HEK293 (cell line): ENCODE results near the gene OBSL1.

Experiments used
- IKZF3 ChIP-seq: fragments of 450-650 bp; IDR thresholded peaks from 2 replicates; pipeline ENCODE4 v1.5.0; 2018; ENCODE audit warnings: missing biosample characterization, mild to moderate bottlenecking, missing genetic modification characterization, moderate library complexity
- KLF1 ChIP-seq: fragments of 450-650 bp; formaldehyde crosslinking; IDR thresholded peaks from 2 replicates; pipeline ENCODE4 v1.5.1; 2016; ENCODE audit warnings: missing biosample characterization, missing genetic modification characterization
- PATZ1 ChIP-seq: fragments of 450-650 bp; formaldehyde crosslinking; IDR thresholded peaks from 2 replicates; pipeline ENCODE4 v1.5.1; 2016; ENCODE audit warnings: missing biosample characterization, missing genetic modification characterization
- SP2 ChIP-seq: fragments of 450-650 bp; formaldehyde crosslinking; IDR thresholded peaks from 2 replicates; pipeline ENCODE4 v1.5.1; 2016; ENCODE audit warnings: missing biosample characterization, missing genetic modification characterization
- WT1 ChIP-seq: fragments of 450-650 bp; formaldehyde crosslinking; IDR thresholded peaks from 2 replicates; pipeline ENCODE4 v1.5.1; 2016; ENCODE audit warnings: missing biosample characterization, missing genetic modification characterization
- ZBTB17 ChIP-seq: fragments of 450-650 bp; formaldehyde crosslinking; IDR thresholded peaks from 2 replicates; pipeline ENCODE4 v1.5.1; 2016; ENCODE audit warnings: missing biosample characterization, missing genetic modification characterization
- ZFP3 ChIP-seq: fragments of 450-650 bp; formaldehyde crosslinking; IDR thresholded peaks from 2 replicates; pipeline ENCODE4 v1.5.1; 2016; ENCODE audit warnings: low read depth, missing biosample characterization, missing genetic modification characterization
- ZFP69B ChIP-seq: fragments of 450-650 bp; formaldehyde crosslinking; IDR thresholded peaks from 2 replicates; pipeline ENCODE4 v1.5.1; 2016; ENCODE audit warnings: missing biosample characterization, missing genetic modification characterization
- ZNF138 ChIP-seq: fragments of 450-650 bp; formaldehyde crosslinking; IDR thresholded peaks from 2 replicates; pipeline ENCODE4 v1.5.1; 2016; ENCODE audit warnings: missing biosample characterization, missing genetic modification characterization, borderline replicate concordance
- ZNF146 ChIP-seq: fragments of 450-650 bp; formaldehyde crosslinking; IDR thresholded peaks from 2 replicates; pipeline ENCODE4 v1.5.1; 2016; ENCODE audit warnings: missing biosample characterization, missing genetic modification characterization
- ZNF148 ChIP-seq: fragments of 450-650 bp; formaldehyde crosslinking; IDR thresholded peaks from 2 replicates; pipeline ENCODE4 v1.5.0; 2017; ENCODE audit warnings: missing biosample characterization, missing genetic modification characterization, borderline replicate concordance
- ZNF174 ChIP-seq: fragments of 450-650 bp; formaldehyde crosslinking; IDR thresholded peaks from 2 replicates; pipeline ENCODE4 v1.5.0; 2017; ENCODE audit warnings: missing biosample characterization, mild to moderate bottlenecking, missing genetic modification characterization
- ZNF19 ChIP-seq: fragments of 450-650 bp; formaldehyde crosslinking; IDR thresholded peaks from 2 replicates; pipeline ENCODE4; 2016; ENCODE audit warnings: missing biosample characterization, missing genetic modification characterization, low read depth
- ZNF24 ChIP-seq: fragments of 450-650 bp; formaldehyde crosslinking; IDR thresholded peaks from 2 replicates; pipeline ENCODE4 v1.5.1; 2016; ENCODE audit warnings: missing biosample characterization, missing genetic modification characterization
- ZNF280C ChIP-seq: fragments of 450-650 bp; formaldehyde crosslinking; IDR thresholded peaks from 2 replicates; pipeline ENCODE4 v1.5.1; 2016; ENCODE audit warnings: missing biosample characterization, missing genetic modification characterization
- ZNF324 ChIP-seq: fragments of 450-650 bp; formaldehyde crosslinking; IDR thresholded peaks from 2 replicates; pipeline ENCODE4 v1.5.1; 2016; ENCODE audit warnings: missing biosample characterization, missing genetic modification characterization
- ZNF391 ChIP-seq: fragments of 450-650 bp; formaldehyde crosslinking; IDR thresholded peaks from 2 replicates; pipeline ENCODE4 v1.5.1; 2016; ENCODE audit warnings: low read depth, missing biosample characterization, missing genetic modification characterization, borderline replicate concordance
- ZNF394 ChIP-seq: fragments of 450-650 bp; formaldehyde crosslinking; IDR thresholded peaks from 2 replicates; pipeline ENCODE4 v1.5.1; 2016; ENCODE audit warnings: missing biosample characterization, missing genetic modification characterization, mild to moderate bottlenecking, moderate library complexity, borderline replicate concordance
- ZNF404 ChIP-seq: fragments of 450-650 bp; formaldehyde crosslinking; IDR thresholded peaks from 2 replicates; pipeline ENCODE4 v1.5.1; 2017; ENCODE audit warnings: missing biosample characterization, missing genetic modification characterization
- ZNF513 ChIP-seq: fragments of 450-650 bp; IDR thresholded peaks from 2 replicates; pipeline ENCODE4 v1.5.1; 2018; ENCODE audit warnings: missing biosample characterization, missing genetic modification characterization
- ZNF621 ChIP-seq: fragments of 450-650 bp; formaldehyde crosslinking; IDR thresholded peaks from 2 replicates; pipeline ENCODE4 v1.5.1; 2017; ENCODE audit warnings: missing biosample characterization, missing genetic modification characterization
- ZNF664 ChIP-seq: fragments of 450-650 bp; formaldehyde crosslinking; IDR thresholded peaks from 2 replicates; pipeline ENCODE4 v1.5.1; 2016; ENCODE audit warnings: missing biosample characterization, missing genetic modification characterization
- TF ChIP-seq, protein P1 (sequence below): fragments of 450-650 bp; formaldehyde crosslinking; IDR thresholded peaks from 2 replicates; pipeline ENCODE4 v1.5.1; 2016; ENCODE audit warnings: missing biosample characterization, missing genetic modification characterization
- TF ChIP-seq, protein P2 (sequence below): fragments of 450-650 bp; formaldehyde crosslinking; IDR thresholded peaks from 2 replicates; pipeline ENCODE4 v1.5.1; 2016; ENCODE audit warnings: missing biosample characterization, missing genetic modification characterization
- TF ChIP-seq, protein P3 (sequence below): fragments of 450-650 bp; formaldehyde crosslinking; IDR thresholded peaks from 2 replicates; pipeline ENCODE4 v1.5.1; 2016; ENCODE audit warnings: missing biosample characterization, missing genetic modification characterization

The OBSL1 gene

DNA sequence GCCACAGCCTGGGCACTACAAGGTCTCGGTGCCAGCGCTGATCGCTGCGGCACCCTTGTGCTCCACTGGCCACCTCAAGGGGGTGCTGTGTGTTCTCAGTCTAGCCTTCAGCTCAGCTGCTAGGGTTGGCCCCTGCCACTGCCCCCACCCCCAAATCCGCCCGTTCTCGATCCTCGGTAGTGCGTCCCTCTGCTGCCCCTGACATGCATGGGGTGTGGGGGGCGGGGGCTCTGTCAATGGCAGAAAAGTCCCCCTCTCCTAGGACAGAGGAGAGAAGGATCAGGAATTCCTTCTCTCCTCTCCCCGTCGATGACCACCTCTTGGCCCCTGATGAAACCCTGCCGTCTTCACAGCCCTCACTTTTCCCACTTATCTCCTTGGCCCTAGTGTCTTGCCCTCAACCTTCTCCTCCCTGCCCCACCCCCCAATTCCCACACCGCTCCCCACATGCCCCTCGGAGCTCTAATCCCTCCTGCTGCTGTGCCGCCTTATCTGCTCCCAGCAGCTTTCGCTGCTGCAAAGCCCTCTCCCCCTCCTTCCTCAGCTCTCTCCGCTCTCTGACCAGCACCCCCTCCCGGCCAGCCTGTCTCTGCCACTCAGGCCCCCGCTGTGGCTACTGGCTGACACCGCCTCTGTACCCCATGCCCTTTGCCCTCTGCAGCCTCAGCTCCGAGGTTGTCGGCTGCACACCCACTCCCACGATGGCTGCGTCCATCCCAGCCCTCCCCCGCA lies 61.4 kb downstream of the OBSL1 start (continued):
- TF ChIP-seq ZBTB17 (tag by site-specific recombination) = peak; percentile 83
- no peak for TF ChIP-seq KLF1
- no peak for TF ChIP-seq ZNF174 (tag by site-specific recombination)
- no peak for TF ChIP-seq ZNF391
- no peak for TF ChIP-seq ZNF324 (tag by site-specific recombination)
- TF ChIP-seq, protein P1, sequence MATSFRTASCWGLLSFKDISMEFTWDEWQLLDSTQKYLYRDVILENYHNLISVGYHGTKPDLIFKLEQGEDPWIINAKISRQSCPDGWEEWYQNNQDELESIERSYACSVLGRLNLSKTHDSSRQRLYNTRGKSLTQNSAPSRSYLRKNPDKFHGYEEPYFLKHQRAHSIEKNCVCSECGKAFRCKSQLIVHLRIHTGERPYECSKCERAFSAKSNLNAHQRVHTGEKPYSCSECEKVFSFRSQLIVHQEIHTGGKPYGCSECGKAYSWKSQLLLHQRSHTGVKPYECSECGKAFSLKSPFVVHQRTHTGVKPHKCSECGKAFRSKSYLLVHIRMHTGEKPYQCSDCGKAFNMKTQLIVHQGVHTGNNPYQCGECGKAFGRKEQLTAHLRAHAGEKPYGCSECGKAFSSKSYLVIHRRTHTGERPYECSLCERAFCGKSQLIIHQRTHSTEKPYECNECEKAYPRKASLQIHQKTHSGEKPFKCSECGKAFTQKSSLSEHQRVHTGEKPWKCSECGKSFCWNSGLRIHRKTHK (tag by site-specific recombination) = no peak
- TF ChIP-seq SP2 (tag by site-specific recombination) = no peak
- no peak for TF ChIP-seq WT1 (tag by site-specific recombination)
- no peak for TF ChIP-seq ZNF404
- no peak for TF ChIP-seq ZNF146 (tag by site-specific recombination)
- TF ChIP-seq ZNF148 (tag by site-specific recombination) = no peak
- TF ChIP-seq ZFP3 (tag by site-specific recombination) = 0 out of 2 replicates have a peak, but pooled peaks have one; percentile 20
- TF ChIP-seq ZNF664 = no peak
- no peak for TF ChIP-seq ZNF19 (tag by site-specific recombination)
- TF ChIP-seq IKZF3 (tag by site-specific recombination) = no peak
- TF ChIP-seq ZNF280C = no peak
- TF ChIP-seq ZFP69B (tag by site-specific recombination) = no peak
- 0 out of 2 replicates have a peak, but pooled peaks have one; percentile 9 for TF ChIP-seq ZNF394 (tag by site-specific recombination)
- no peak for TF ChIP-seq ZNF513 (tag by site-specific recombination)
- TF ChIP-seq, protein P2, sequence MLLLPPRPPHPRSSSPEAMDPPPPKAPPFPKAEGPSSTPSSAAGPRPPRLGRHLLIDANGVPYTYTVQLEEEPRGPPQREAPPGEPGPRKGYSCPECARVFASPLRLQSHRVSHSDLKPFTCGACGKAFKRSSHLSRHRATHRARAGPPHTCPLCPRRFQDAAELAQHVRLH (tag by site-specific recombination) = no peak
- TF ChIP-seq, protein P3, sequence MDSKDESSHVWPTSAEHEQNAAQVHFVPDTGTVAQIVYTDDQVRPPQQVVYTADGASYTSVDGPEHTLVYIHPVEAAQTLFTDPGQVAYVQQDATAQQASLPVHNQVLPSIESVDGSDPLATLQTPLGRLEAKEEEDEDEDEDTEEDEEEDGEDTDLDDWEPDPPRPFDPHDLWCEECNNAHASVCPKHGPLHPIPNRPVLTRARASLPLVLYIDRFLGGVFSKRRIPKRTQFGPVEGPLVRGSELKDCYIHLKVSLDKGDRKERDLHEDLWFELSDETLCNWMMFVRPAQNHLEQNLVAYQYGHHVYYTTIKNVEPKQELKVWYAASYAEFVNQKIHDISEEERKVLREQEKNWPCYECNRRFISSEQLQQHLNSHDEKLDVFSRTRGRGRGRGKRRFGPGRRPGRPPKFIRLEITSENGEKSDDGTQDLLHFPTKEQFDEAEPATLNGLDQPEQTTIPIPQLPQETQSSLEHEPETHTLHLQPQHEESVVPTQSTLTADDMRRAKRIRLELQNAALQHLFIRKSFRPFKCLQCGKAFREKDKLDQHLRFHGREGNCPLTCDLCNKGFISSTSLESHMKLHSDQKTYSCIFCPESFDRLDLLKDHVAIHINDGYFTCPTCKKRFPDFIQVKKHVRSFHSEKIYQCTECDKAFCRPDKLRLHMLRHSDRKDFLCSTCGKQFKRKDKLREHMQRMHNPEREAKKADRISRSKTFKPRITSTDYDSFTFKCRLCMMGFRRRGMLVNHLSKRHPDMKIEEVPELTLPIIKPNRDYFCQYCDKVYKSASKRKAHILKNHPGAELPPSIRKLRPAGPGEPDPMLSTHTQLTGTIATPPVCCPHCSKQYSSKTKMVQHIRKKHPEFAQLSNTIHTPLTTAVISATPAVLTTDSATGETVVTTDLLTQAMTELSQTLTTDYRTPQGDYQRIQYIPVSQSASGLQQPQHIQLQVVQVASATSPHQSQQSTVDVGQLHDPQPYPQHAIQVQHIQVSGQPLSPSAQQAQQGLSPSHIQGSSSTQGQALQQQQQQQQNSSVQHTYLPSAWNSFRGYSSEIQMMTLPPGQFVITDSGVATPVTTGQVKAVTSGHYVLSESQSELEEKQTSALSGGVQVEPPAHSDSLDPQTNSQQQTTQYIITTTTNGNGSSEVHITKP (tag by site-specific recombination) = 0 out of 2 replicates have a peak, but pooled peaks have one; percentile 10
- TF ChIP-seq ZNF138 = no peak
- peak; percentile 90 for TF ChIP-seq PATZ1 (tag by site-specific recombination)
- TF ChIP-seq ZNF621 (tag by site-specific recombination) = no peak
- TF ChIP-seq ZNF24 (tag by site-specific recombination) = no peak
